GM19238 (cell line): ENCODE measurements around the gene KCNE2.

ENCODE experiments used
- DNase-seq: peaks from one replicate; pipeline ENCODE4 v3.0.0; 2011; ENCODE audit warnings: low spot score; ENCODE audit not compliant: insufficient read length

Gene KCNE2

GRCh38 chr21:34363733-34364132 lies at the start of gene KCNE2:
Gene KCNE2 (plus strand): TSS chr21:34364006. CDS start chr21:34370479, 6,473 bp downstream.
- no peak for DNase-seq

GRCh38 chr21:34319585-34319984 lies 44.2 kb upstream of the KCNE2 start:
- DNase-seq: no peak

GRCh38 chr21:34320011-34320410 lies 43.8 kb upstream of the KCNE2 start:
- no peak for DNase-seq

GRCh38 chr21:34330055-34330454 lies 33.8 kb upstream of the KCNE2 start:
- DNase-seq: no peak

GRCh38 chr21:34331726-34332125 lies 32.1 kb upstream of the KCNE2 start:
- no peak for DNase-seq

- no peak for DNase-seq
Observed at GRCh38 chr21:34332347-34332746, 31.5 kb upstream of the KCNE2 start.

GRCh38 chr21:34333121-34333739 lies 30.6 kb upstream of the KCNE2 start:
- no peak for DNase-seq

- no peak for DNase-seq
Observed at GRCh38 chr21:34335316-34335715, 28.5 kb upstream of the KCNE2 start.

GRCh38 chr21:34336245-34336644 lies 27.6 kb upstream of the KCNE2 start:
- no peak for DNase-seq

GRCh38 chr21:34336756-34337391 lies 26.9 kb upstream of the KCNE2 start:
- DNase-seq: no peak

GRCh38 chr21:34337741-34338140 lies 26.1 kb upstream of the KCNE2 start:
- no peak for DNase-seq

- DNase-seq: no peak
Observed at GRCh38 chr21:34338226-34338625, 25.6 kb upstream of the KCNE2 start.

GRCh38 chr21:34340061-34340460 lies 23.7 kb upstream of the KCNE2 start:
- no peak for DNase-seq

GRCh38 chr21:34342476-34342875 lies 21.3 kb upstream of the KCNE2 start:
- no peak for DNase-seq

- no peak for DNase-seq
Observed at GRCh38 chr21:34343347-34343746, 20.5 kb upstream of the KCNE2 start.

GRCh38 chr21:34343838-34344381 lies 19.9 kb upstream of the KCNE2 start:
- DNase-seq: no peak

GRCh38 chr21:34344584-34344983 lies 19.2 kb upstream of the KCNE2 start:
- no peak for DNase-seq

GRCh38 chr21:34345091-34345871 lies 18.5 kb upstream of the KCNE2 start:
- no peak for DNase-seq

- no peak for DNase-seq
Observed at GRCh38 chr21:34345892-34346291, 17.9 kb upstream of the KCNE2 start.

GRCh38 chr21:34348890-34349519 lies 14.8 kb upstream of the KCNE2 start:
- no peak for DNase-seq

GRCh38 chr21:34351786-34352241 lies 12.0 kb upstream of the KCNE2 start:
- peak; percentile 19 for DNase-seq

- DNase-seq: no peak
Observed at GRCh38 chr21:34352556-34352955, 11.2 kb upstream of the KCNE2 start.
